Measurements from ENCODE around the gene NT5C. TPM values are rescaled to one million over a fixed set of nuclear protein-coding genes. Genes with fewer than 3 reads are reported as not detected.

The NT5C gene

Small RNA genes lying within 50 kb of the gene (small RNA-seq; reads per million reads assigned to genes)
- not detected for gene RF00019 (ENCODE audit: insufficient read depth)
